ENCODE measurements around the gene UBE2S.

The UBE2S gene

GRCh38 chr19:55369653-55370304 is 37.8 kb downstream of the UBE2S start:
- CTCF ChIA-PET, result interaction anchor here (1.2 to 2.9 kb wide), 4 partner anchors 14 to 210 kb away, joined by 3 to 14 read pairs (median 7); partner anchors contain the start of gene TMEM238
- no peak for DNase-seq (ENCODE audit: low read depth, low spot score)
- H3K4me3 ChIP-seq (ENCODE audit: low read depth, low read length), result peak overlapping the region; percentile 74
- POLR2A ChIA-PET, result interaction anchor here (1.2 to 2.3 kb wide), 6 partner anchors 14 to 154 kb away, joined by 3 to 18 read pairs (median 6); partner anchors contain the start of genes HSPBP1, KMT5C, PPP6R1 and TMEM238
- TF ChIP-seq, protein P1, sequence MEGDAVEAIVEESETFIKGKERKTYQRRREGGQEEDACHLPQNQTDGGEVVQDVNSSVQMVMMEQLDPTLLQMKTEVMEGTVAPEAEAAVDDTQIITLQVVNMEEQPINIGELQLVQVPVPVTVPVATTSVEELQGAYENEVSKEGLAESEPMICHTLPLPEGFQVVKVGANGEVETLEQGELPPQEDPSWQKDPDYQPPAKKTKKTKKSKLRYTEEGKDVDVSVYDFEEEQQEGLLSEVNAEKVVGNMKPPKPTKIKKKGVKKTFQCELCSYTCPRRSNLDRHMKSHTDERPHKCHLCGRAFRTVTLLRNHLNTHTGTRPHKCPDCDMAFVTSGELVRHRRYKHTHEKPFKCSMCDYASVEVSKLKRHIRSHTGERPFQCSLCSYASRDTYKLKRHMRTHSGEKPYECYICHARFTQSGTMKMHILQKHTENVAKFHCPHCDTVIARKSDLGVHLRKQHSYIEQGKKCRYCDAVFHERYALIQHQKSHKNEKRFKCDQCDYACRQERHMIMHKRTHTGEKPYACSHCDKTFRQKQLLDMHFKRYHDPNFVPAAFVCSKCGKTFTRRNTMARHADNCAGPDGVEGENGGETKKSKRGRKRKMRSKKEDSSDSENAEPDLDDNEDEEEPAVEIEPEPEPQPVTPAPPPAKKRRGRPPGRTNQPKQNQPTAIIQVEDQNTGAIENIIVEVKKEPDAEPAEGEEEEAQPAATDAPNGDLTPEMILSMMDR (IDR thresholded peaks at IDR 0.05; ENCODE audit: insufficient read depth, low read length, missing control alignments), result no peak

- DNase-seq (ENCODE audit: low read depth, low spot score), result no peak
- CTCF ChIA-PET, result interaction anchor here (0.8 to 2.9 kb wide), 6 partner anchors 15 to 209 kb away, joined by 3 to 14 read pairs (median 4); partner anchors contain the start of genes KMT5C and TMEM238
- POLR2A ChIA-PET, result interaction anchor here (1.0 to 2.5 kb wide), 6 partner anchors 15 to 153 kb away, joined by 4 to 18 read pairs (median 8); partner anchors contain the start of genes KMT5C, PPP6R1, TMEM238 and UBE2S
- peak overlapping the region; percentile 74 for H3K4me3 ChIP-seq (ENCODE audit: low read depth, low read length)
- TF ChIP-seq, protein P1 (IDR thresholded peaks at IDR 0.05; ENCODE audit: insufficient read depth, low read length, missing control alignments), result no peak
These were observed 38.7 kb downstream of the UBE2S start for GRCh38 chr19:55368701-55369563.

DNA sequence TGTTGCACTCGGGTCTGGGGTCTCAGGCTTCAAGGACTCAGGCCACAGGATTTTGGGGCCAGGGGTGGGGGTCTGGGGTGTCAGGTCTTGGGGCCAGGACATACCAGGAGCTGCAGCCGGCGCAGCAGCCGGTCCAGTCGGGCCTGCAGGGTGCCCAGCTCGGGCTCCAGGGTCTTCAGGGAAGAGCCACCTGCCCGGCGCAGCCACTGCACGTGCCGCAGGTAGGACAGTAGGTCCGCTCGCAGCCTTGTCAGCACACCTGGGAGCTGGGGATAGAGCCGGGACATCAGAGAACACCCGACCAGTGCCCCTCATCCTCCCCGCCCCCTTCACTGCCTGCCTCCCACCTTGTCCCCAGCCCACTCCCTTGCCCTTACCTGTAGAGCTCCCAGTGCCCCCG is 39.5 kb downstream of the UBE2S start:
- peak overlapping the region; percentile 74 for H3K4me3 ChIP-seq (ENCODE audit: low read depth, low read length)
- POLR2A ChIA-PET, result interaction anchor here (1.0 to 2.5 kb wide), 3 partner anchors 16 to 39 kb away, joined by 5 to 11 read pairs (median 10); partner anchors contain the start of genes TMEM238 and UBE2S
- CTCF ChIA-PET, result interaction anchor here (0.8 to 2.9 kb wide), 4 partner anchors 16 to 100 kb away, joined by 3 to 14 read pairs (median 8); partner anchors contain the start of genes KMT5C and TMEM238
- TF ChIP-seq, protein P1 (IDR thresholded peaks at IDR 0.05; ENCODE audit: insufficient read depth, low read length, missing control alignments), result no peak
- DNase-seq (ENCODE audit: low read depth, low spot score), result no peak

DNA sequence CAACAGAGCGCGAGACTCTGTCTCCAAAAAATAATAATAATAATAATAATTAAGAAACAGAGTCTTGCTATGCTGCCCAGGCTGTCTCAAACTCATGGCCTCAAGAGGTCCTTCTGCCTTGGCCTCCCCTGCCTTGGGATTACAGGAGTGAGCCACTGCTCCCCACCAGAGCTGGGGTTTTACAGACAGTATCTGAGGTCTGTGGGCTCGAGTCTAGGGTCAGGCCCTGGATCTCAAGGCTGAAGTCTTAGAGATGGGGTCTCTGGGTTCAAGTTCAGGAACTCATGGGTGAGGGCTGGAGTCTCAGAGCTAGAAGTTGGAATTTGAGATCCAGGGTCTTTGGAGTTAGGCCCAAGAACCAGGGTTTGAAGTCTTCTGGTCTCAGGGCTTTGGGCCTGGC is 40.8 kb downstream of the UBE2S start:
- POLR2A ChIA-PET, result interaction anchor here (0.8 to 2.5 kb wide), 2 partner anchors 41 to 65 kb away, joined by 3 to 11 read pairs; partner anchors contain the start of gene UBE2S
- H3K4me3 ChIP-seq (ENCODE audit: low read depth, low read length), result no peak overlapping the region
- TF ChIP-seq, protein P1 (IDR thresholded peaks at IDR 0.05; ENCODE audit: insufficient read depth, low read length, missing control alignments), result no peak
- no peak for DNase-seq (ENCODE audit: low read depth, low spot score)
- CTCF ChIA-PET, result interaction anchor here (0.7 to 2.3 kb wide), 3 partner anchors 16 to 138 kb away, joined by 3 to 7 read pairs (median 3); no protein-coding TSS in a partner anchor

DNA sequence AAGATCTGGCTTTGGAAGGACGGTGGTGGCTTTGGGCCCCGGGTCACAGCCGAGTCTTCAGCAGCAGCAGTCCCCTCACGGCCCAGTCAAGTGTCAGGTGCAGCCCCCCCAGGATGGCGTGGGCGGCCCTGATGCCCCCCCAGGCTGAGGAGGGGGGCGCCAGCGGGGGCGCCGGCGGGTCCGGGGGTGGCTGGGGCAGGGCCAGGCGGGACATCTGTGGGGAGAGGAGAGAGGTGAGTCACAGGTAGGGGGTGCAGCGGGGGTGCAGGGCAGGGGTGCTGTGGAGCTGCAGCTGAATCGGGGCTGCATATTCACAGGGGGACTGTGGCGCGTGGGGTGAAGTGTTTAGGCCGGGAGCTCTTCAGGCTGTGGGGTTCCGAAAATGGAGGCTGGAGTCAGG is 41.6 kb downstream of the UBE2S start:
- no peak for DNase-seq (ENCODE audit: low read depth, low spot score)
- ChIA-PET CTCF (interaction anchor here (0.9 to 2.3 kb wide), 2 partner anchors 64 to 138 kb away, joined by 3 to 7 read pairs; no protein-coding TSS in a partner anchor), POLR2A (interaction anchor here (0.8 kb wide), 1 partner anchor 65 kb away, joined by 3 read pairs; no protein-coding TSS in a partner anchor)
- H3K4me3 ChIP-seq (ENCODE audit: low read depth, low read length), result no peak overlapping the region
- TF ChIP-seq, protein P1 (IDR thresholded peaks at IDR 0.05; ENCODE audit: insufficient read depth, low read length, missing control alignments), result no peak

Measured in AG04449 (cell line).